ENCODE results near the gene SETD2. TPM values are rescaled to one million over a fixed set of nuclear protein-coding genes. Genes with fewer than 3 reads are reported as not detected.
"Not testable (repeated sequence)": the region's sequence is repeated elsewhere in the genome, so short reads cannot be mapped to it uniquely, and the experiment has no call there.

The SETD2 gene
- total RNA-seq, 1 experiment from 2014 or later: 24.1 TPM

DNA sequence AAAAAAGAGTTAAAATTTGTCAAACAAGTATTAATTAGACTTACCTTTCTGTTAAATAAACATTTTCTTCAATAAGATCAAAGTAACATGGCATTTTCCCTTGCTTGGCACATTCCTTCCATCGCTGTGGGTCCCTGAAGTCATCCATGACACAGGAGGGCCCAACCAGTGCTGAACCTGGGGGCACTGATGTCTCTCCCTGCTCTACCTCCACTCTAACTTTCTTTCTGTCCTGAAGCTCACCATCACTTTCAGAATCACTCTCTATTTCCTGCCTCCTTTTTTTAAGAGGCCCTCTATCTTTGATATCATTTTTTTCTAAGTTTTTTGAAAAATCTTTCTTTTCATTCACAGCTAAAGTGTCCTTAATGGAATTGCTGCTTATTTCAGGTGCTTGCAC lies 43.8 kb downstream of the SETD2 start:
- Histone ChIP-seq H3K9me3 (ENCODE audit: low read length) (no peaks in the 10 kb centered on the region), H3K4me1 (ENCODE audit: insufficient read depth, low read length) (peaks cover under 1% of the 10 kb centered on the region; the same call in 1 of the 2 replicates), H3K79me2 (ENCODE audit: low read length) (no peaks in the 10 kb centered on the region; the same call in 1 of the 2 replicates), H4K20me1 (ENCODE audit: low read length) (0 out of 2 replicates have a peak, but pooled peaks cover 3% of the 10 kb centered on the region), H3K4me2 (ENCODE audit: low read length) (no peak overlapping the region), H3K27ac (ENCODE audit: low read length) (no peak overlapping the region), H3F3A (ENCODE audit: low read length, unreplicated experiment) (peaks cover 2% of the 10 kb centered on the region), H3K36me3 (ENCODE audit: low read depth, low read length) (peaks cover 46% of the 10 kb centered on the region), H3K9me2 (replicated peaks; ENCODE audit: low read length) (no peaks in the 10 kb centered on the region), H2AFZ (ENCODE audit: low read length) (no peak overlapping the region), H3K4me3 (ENCODE audit: low read length) (no peak overlapping the region), H3K9ac (ENCODE audit: low read length) (no peak overlapping the region), H3K27me3 (ENCODE audit: low read length) (no peaks in the 10 kb centered on the region)
- TF ChIP-seq CTCF (conservative IDR thresholded peaks at IDR 0.05; ENCODE audit: low read depth, low read length) (no peak), EZH2 (IDR thresholded peaks at IDR 0.05; ENCODE audit: low read length, unreplicated experiment) (no peak), EZH2phosphoT487 (IDR thresholded peaks at IDR 0.05; ENCODE audit: borderline replicate concordance, low read length) (no peak)
- ATAC-seq (no peak), DNase-seq (no peak)
- ChIA-PET CTCF (no interaction called here), POLR2A (ENCODE audit: unreplicated experiment) (no interaction called here)
- intact Hi-C loops (cut with micrococcal nuclease): no loop called here
- no TSS peak for BruUV-seq (replicated peaks)

DNA sequence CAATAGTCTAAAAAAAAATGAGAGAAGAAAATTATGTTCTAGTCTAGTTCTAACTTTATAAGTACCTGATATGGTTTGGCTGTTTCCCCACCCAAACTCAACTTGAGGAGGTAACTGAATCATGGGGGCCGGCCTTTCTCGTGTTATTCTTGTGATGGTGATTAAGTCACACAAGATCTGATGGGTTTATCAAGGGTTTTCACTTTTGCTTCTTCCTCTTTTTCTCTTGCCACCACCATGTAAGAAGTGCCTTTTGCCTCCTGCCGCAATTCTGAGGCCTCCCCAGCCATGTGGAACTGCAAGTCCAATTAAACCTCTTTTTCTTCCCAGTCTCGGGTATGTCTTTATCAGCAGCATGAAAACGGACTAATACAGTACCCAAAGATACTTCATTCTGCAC lies 44.5 kb downstream of the SETD2 start:
- H3K9me3 ChIP-seq (ENCODE audit: low read length); H3K9ac ChIP-seq (ENCODE audit: low read length); H3K9me2 ChIP-seq (replicated peaks; ENCODE audit: low read length); H3K4me3 ChIP-seq (ENCODE audit: low read length); H3K79me2 ChIP-seq (ENCODE audit: low read length); H3K4me2 ChIP-seq (ENCODE audit: low read length); ATAC-seq; CTCF ChIA-PET; H3F3A ChIP-seq (ENCODE audit: low read length, unreplicated experiment); POLR2A ChIA-PET (ENCODE audit: unreplicated experiment); DNase-seq; H3K27me3 ChIP-seq (ENCODE audit: low read length); H3K27ac ChIP-seq (ENCODE audit: low read length); H3K4me1 ChIP-seq (ENCODE audit: insufficient read depth, low read length); H2AFZ ChIP-seq (ENCODE audit: low read length); H4K20me1 ChIP-seq (ENCODE audit: low read length); BruUV-seq (replicated peaks): not testable (repeated sequence)
- peaks cover 46% of the 10 kb centered on the region for H3K36me3 ChIP-seq (ENCODE audit: low read depth, low read length)
- intact Hi-C loops (cut with micrococcal nuclease): loop anchor here (5.0 kb wide), 1 partner anchor 33 kb away; no protein-coding TSS in a partner anchor

DNA sequence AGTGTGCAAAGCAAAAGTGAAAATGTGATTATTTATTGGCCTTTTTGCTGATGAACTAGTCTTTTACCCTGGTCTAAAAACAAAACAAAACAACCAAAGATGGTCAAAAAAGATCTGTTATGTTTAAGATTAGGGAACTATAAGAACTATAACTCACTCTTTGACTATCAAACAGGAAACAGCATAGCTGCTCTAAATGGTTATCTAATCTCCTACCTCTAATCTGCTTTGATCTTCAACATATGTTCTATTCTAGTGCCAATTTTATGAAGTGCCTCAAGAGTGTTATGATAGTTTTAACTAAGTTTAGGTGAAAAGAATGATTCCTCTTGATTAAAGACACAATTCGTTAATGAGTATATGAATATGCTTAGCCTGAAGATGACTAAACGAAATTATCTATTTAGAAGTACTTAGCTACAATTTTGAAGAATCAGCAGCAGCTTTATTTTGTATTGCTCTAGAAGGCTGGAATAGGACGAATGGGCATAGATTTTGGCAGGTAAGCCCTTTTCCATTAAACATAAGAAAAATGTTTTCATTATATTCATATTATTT lies 46.0 kb downstream of the SETD2 start:
- Histone ChIP-seq H3K9me2 (replicated peaks; ENCODE audit: low read length) (no peaks in the 10 kb centered on the region), H2AFZ (ENCODE audit: low read length) (no peak overlapping the region), H3K27me3 (ENCODE audit: low read length) (no peaks in the 10 kb centered on the region), H4K20me1 (ENCODE audit: low read length) (no peaks in the 10 kb centered on the region), H3K9me3 (ENCODE audit: low read length) (no peaks in the 10 kb centered on the region), H3K27ac (ENCODE audit: low read length) (no peak overlapping the region), H3K9ac (ENCODE audit: low read length) (no peak overlapping the region), H3F3A (ENCODE audit: low read length, unreplicated experiment) (peaks cover 3% of the 10 kb centered on the region), H3K4me1 (ENCODE audit: insufficient read depth, low read length) (peaks cover 18% of the 10 kb centered on the region), H3K4me3 (ENCODE audit: low read length) (no peak overlapping the region), H3K79me2 (ENCODE audit: low read length) (no peaks in the 10 kb centered on the region; the same call in 1 of the 2 replicates), H3K4me2 (ENCODE audit: low read length) (no peak overlapping the region), H3K36me3 (ENCODE audit: low read depth, low read length) (peaks cover 41% of the 10 kb centered on the region)
- ChIA-PET POLR2A (ENCODE audit: unreplicated experiment) (no interaction called here), CTCF (no interaction called here)
- TF ChIP-seq CTCF (conservative IDR thresholded peaks at IDR 0.05; ENCODE audit: low read depth, low read length) (no peak), EZH2phosphoT487 (IDR thresholded peaks at IDR 0.05; ENCODE audit: borderline replicate concordance, low read length) (no peak), EZH2 (IDR thresholded peaks at IDR 0.05; ENCODE audit: low read length, unreplicated experiment) (no peak)
- BruUV-seq (replicated peaks): no TSS peak
- intact Hi-C loops (cut with micrococcal nuclease): loop anchor here (5.0 kb wide), 1 partner anchor 34 kb away; no protein-coding TSS in a partner anchor
- no peak for DNase-seq
- ATAC-seq: no peak

GRCh38 chr3:47115524-47115923 lies 48.4 kb downstream of the SETD2 start:
- ATAC-seq; CTCF ChIA-PET; H3K4me2 ChIP-seq (ENCODE audit: low read length); H4K20me1 ChIP-seq (ENCODE audit: low read length); BruUV-seq (replicated peaks); H3K9ac ChIP-seq (ENCODE audit: low read length); H3K27ac ChIP-seq (ENCODE audit: low read length); H3K27me3 ChIP-seq (ENCODE audit: low read length); H3K79me2 ChIP-seq (ENCODE audit: low read length); H2AFZ ChIP-seq (ENCODE audit: low read length); H3K4me3 ChIP-seq (ENCODE audit: low read length); DNase-seq; H3K9me2 ChIP-seq (replicated peaks; ENCODE audit: low read length); H3F3A ChIP-seq (ENCODE audit: low read length, unreplicated experiment); H3K9me3 ChIP-seq (ENCODE audit: low read length): not testable (repeated sequence)
- POLR2A ChIA-PET (ENCODE audit: unreplicated experiment): interaction anchor here (0.7 kb wide), 1 partner anchor 11 kb away, joined by 5 read pairs; no protein-coding TSS in a partner anchor
- intact Hi-C loops (cut with micrococcal nuclease): loop anchor here (5.0 kb wide), 1 partner anchor 37 kb away; no protein-coding TSS in a partner anchor
- H3K36me3 ChIP-seq (ENCODE audit: low read depth, low read length): peaks cover 36% of the 10 kb centered on the region
- peaks cover 18% of the 10 kb centered on the region for H3K4me1 ChIP-seq (ENCODE audit: insufficient read depth, low read length)
